Activated B cell treated with CpG ODN at 0.5 μM for 24 hours (primary cell): ENCODE results near the gene PHACTR3. TPM values are rescaled to one million over a fixed set of nuclear protein-coding genes. Genes with fewer than 3 reads are reported as not detected.
A peak's percentile ranks its signal among the peaks of the same experiment; 100 is the strongest.

Experiments used
- ATAC-seq: fragments of 200-7000 bp; cut with Tn5 transposase; one replicate; pipeline ENCODE4 v1.10.0; 2021; ENCODE audit warnings: low read depth, mild to moderate bottlenecking, moderate library complexity
- CTCF ChIA-PET: fragments of 350-600 bp; sonication (Branson Sonifier 250); formaldehyde crosslinking; loops from one replicate; lab custom pipeline; 2021; ENCODE audit warnings: antibody characterized with exemption; lab: Charles Lee
- POLR2A ChIA-PET: fragments of 350-600 bp; sonication (Branson Sonifier 250); formaldehyde crosslinking; loops from one replicate; lab custom pipeline; 2021; ENCODE audit warnings: antibody characterized with exemption; lab: Charles Lee
- DNase-seq: peaks from one replicate; pipeline ENCODE4 v3.0.0; 2022
- H3K27ac Mint-ChIP-seq: one replicate; pipeline ENCODE4 v1.8.0; 2020; ENCODE audit warnings: mixed read lengths
- H3K27me3 Mint-ChIP-seq: one replicate; pipeline ENCODE4 v1.8.0; 2021; ENCODE audit warnings: mixed read lengths
- H3K36me3 Mint-ChIP-seq: one replicate; pipeline ENCODE4 v1.8.0; 2021; ENCODE audit warnings: low read depth, mixed read lengths
- H3K4me1 Mint-ChIP-seq: one replicate; pipeline ENCODE4 v1.8.0; 2021; ENCODE audit warnings: mixed read lengths
- H3K4me3 Mint-ChIP-seq: one replicate; pipeline ENCODE4 v1.8.0; 2020; ENCODE audit warnings: mild to moderate bottlenecking, mixed read lengths
- H3K9me3 Mint-ChIP-seq: one replicate; pipeline ENCODE4 v1.8.0; 2020; ENCODE audit warnings: mixed read lengths
- intact Hi-C: fragments of 100-400 bp; cut with micrococcal nuclease; formaldehyde crosslinking; loops from one replicate; pipeline ENCODE4 v1.15.1; 2024
- total RNA-seq: library from RNA; stranded (reverse); gene quantifications from 2 replicates; pipeline ENCODE4 v1.2.3, GENCODE V29; 2022
- TF ChIP-seq, protein P1 (sequence below): fragments of 200-600 bp; IDR thresholded peaks from one replicate; pipeline ENCODE4 v1.8.0; 2022; ENCODE audit warnings: antibody characterized with exemption, mild to moderate bottlenecking

PHACTR3 gene
- total RNA-seq, 1 donor from 2014 or later, result not detected

DNA sequence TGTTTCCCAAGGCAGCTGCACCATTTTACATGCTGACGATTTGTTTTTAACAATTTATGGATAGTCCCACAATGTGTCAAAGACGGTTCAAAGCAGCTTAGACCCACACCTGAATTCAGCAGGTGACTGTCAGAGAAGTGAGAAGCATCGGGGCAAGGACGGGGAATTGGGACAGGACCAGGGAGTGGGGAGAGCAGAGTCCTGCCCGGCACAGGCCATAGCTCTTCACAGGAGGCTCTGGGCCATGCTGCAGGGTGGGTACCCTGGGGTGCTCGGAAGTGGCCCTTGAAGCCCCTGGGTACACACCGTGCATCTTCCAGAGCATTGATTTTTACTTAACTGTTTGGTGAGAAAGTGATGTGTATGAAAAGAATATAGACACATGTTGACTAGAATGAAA lies 33.2 kb upstream of the PHACTR3 start:
- DNase-seq (no peak), ATAC-seq (no peak)
- H3K4me3 Mint-ChIP-seq, result peak overlapping the region; percentile 68
- POLR2A ChIA-PET, result no interaction called here
- intact Hi-C loops, result no loop called here
- no peaks in the 10 kb centered on the region for H3K9me3 Mint-ChIP-seq
- H3K27ac Mint-ChIP-seq, result no peak overlapping the region
- H3K27me3 Mint-ChIP-seq, result peaks cover 23% of the 10 kb centered on the region
- TF ChIP-seq, protein P1, sequence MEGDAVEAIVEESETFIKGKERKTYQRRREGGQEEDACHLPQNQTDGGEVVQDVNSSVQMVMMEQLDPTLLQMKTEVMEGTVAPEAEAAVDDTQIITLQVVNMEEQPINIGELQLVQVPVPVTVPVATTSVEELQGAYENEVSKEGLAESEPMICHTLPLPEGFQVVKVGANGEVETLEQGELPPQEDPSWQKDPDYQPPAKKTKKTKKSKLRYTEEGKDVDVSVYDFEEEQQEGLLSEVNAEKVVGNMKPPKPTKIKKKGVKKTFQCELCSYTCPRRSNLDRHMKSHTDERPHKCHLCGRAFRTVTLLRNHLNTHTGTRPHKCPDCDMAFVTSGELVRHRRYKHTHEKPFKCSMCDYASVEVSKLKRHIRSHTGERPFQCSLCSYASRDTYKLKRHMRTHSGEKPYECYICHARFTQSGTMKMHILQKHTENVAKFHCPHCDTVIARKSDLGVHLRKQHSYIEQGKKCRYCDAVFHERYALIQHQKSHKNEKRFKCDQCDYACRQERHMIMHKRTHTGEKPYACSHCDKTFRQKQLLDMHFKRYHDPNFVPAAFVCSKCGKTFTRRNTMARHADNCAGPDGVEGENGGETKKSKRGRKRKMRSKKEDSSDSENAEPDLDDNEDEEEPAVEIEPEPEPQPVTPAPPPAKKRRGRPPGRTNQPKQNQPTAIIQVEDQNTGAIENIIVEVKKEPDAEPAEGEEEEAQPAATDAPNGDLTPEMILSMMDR, result no peak
- CTCF ChIA-PET, result interaction anchor here (0.9 to 1.9 kb wide), 5 partner anchors 9 to 27 kb away, joined by 3 to 11 read pairs (median 4); no protein-coding TSS in a partner anchor
- H3K4me1 Mint-ChIP-seq, result no peaks in the 10 kb centered on the region
- H3K36me3 Mint-ChIP-seq, result no peaks in the 10 kb centered on the region

DNA sequence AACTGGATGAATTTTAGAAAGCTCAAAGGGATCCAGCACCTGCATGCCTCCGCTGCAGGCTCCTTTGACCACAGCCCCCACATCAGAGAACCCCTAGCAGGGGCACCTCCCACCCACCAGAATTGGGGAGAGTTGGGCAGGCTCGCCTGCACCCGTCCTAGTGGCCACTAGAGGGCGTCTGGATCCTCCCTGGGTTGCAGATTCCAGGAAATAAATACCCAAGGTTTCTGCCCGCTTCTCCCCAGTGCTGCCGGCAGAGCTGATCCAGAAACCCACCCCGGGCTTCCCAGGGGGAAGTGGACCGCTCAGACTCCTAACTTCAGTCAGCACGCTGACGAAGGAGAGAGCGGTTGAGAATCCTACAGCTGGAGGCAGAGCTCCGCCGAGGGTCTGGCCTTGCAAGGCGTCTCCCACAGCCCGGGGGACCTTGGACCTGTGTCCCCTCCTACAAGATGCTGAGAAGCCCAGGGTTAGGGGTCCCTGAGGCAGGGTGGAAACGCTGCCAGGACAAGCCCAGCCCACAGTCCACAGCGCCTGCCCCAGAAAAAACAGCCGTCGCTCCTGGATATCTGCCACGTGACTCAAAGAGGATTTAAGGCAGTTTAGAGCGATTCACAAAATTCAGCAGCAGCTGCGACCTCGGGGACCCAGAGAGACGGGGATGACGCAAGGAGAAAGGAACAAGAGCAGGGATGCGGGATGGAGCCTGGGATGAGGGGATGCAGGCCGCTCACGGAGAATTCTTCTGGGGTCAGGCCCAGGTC lies 32.6 kb upstream of the PHACTR3 start:
- Mint-ChIP-seq H3K4me3 (peak overlapping the region; percentile 68), H3K27ac (no peak overlapping the region), H3K4me1 (no peaks in the 10 kb centered on the region), H3K36me3 (no peaks in the 10 kb centered on the region), H3K9me3 (no peaks in the 10 kb centered on the region), H3K27me3 (peaks cover 27% of the 10 kb centered on the region)
- ChIA-PET POLR2A (no interaction called here), CTCF (interaction anchor here (0.9 to 1.9 kb wide), 3 partner anchors 8 to 10 kb away, joined by 3 to 11 read pairs (median 5); no protein-coding TSS in a partner anchor)
- TF ChIP-seq, protein P1, result peak; percentile 71
- ATAC-seq (peak; percentile 62), DNase-seq (peak; percentile 40)
- intact Hi-C loops, result no loop called here

DNA sequence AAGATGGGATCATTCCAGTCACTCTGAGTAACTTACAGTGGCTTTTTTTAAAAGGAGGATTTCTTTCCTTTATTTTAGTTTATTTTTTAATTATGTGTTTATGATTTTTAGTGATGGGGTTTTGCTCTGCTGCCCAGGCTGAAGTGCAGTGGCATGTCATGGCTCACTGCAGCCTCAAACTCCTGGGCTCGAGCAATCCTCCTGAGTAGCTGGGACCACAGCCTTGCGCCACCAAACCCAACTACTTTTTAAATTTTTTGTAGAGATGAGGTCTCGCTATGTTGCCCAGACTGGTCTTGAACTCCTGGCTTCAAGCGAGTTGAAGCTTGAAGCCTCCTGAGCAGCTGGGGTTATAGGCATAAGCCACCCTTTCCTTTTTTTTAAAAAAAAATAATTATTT lies 31.8 kb upstream of the PHACTR3 start:
- intact Hi-C loops, result no loop called here
- no peak overlapping the region for H3K27ac Mint-ChIP-seq
- peaks cover 29% of the 10 kb centered on the region for H3K27me3 Mint-ChIP-seq
- no peaks in the 10 kb centered on the region for H3K9me3 Mint-ChIP-seq
- POLR2A ChIA-PET, result no interaction called here
- H3K4me1 Mint-ChIP-seq, result no peaks in the 10 kb centered on the region
- TF ChIP-seq, protein P1, result no peak
- H3K4me3 Mint-ChIP-seq, result no peak overlapping the region
- DNase-seq (no peak), ATAC-seq (no peak)
- CTCF ChIA-PET, result no interaction called here
- H3K36me3 Mint-ChIP-seq, result no peaks in the 10 kb centered on the region

DNA sequence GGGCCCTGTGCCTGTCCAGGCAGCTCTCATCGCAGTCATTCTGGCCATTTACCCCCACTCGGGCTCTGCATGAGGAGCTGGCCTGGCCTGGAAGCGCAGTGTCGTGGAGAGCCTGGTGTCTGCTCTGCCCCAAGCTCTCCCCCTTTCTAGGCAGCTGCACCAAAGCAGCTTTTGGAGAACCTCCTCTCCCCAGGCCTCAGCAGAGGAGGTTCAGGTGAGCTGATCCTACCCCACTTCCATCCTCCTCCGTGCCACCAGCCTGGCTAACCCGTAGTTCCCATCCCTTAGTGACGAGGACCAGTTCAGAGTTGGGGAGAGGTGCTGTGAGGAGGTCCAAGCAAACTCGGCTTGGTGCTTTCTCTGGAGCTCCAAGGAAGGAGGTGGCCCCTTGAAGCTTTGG lies 30.5 kb upstream of the PHACTR3 start:
- peaks cover 34% of the 10 kb centered on the region for H3K27me3 Mint-ChIP-seq
- no peaks in the 10 kb centered on the region for H3K36me3 Mint-ChIP-seq
- ChIA-PET POLR2A (no interaction called here), CTCF (no interaction called here)
- DNase-seq (no peak), ATAC-seq (no peak)
- TF ChIP-seq, protein P1, result no peak
- no peak overlapping the region for H3K27ac Mint-ChIP-seq
- no peak overlapping the region for H3K4me3 Mint-ChIP-seq
- no peaks in the 10 kb centered on the region for H3K4me1 Mint-ChIP-seq
- intact Hi-C loops, result no loop called here
- H3K9me3 Mint-ChIP-seq, result no peaks in the 10 kb centered on the region

DNA sequence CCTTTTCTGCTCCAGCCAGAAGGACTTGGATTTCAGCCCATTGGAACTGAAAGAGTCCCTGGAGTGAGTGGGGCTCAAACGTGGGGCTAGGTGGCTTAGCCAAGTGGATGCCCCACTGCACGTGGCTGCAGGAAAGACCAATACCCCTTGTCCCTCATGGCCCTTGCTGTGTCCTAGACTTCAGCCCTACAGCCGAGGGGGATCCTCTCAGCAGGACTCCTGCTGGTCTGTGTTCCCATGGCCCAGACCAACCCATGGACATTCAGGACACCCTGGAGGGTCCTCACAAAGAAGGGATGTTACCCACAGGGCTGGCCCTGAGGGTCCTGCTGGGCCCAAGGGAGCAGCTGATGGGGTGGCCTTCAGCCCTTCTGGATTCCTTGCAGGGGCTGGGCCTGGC lies 30.0 kb upstream of the PHACTR3 start:
- CTCF ChIA-PET, result no interaction called here
- ATAC-seq (no peak), DNase-seq (no peak)
- H3K27ac Mint-ChIP-seq, result no peak overlapping the region
- TF ChIP-seq, protein P1, result no peak
- POLR2A ChIA-PET, result no interaction called here
- peaks cover 36% of the 10 kb centered on the region for H3K27me3 Mint-ChIP-seq
- no peaks in the 10 kb centered on the region for H3K4me1 Mint-ChIP-seq
- no peaks in the 10 kb centered on the region for H3K9me3 Mint-ChIP-seq
- intact Hi-C loops, result no loop called here
- no peaks in the 10 kb centered on the region for H3K36me3 Mint-ChIP-seq
- H3K4me3 Mint-ChIP-seq, result no peak overlapping the region
